ENCODE measurements around the gene ADAM12. TPM values are rescaled to one million over a fixed set of nuclear protein-coding genes. Genes with fewer than 3 reads are reported as not detected.

ADAM12 gene
- total RNA-seq, 1 donor from 2014 or later, result 8.0 TPM

DNA sequence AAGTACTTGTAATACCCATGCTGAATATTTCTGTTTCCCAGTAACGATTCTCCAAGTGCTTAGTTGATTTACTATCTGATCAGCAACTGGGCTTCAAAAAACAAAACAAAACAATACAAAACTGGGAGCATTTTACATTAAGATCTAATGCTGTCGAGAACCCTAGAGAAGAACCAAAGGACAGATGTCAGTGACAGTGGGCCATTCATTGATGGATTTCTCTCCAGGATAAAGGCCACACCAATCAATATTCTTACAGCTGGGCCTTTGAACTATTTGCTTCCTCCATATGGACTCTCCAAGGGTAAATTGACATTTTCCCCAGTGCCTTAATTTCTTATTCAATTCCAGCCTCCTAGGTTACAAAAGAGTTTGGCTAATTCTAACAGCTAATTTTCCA is 217.5 kb downstream of the ADAM12 start:
- H3K36me3 Mint-ChIP-seq, result no peaks in the 10 kb centered on the region
- peaks cover 31% of the 10 kb centered on the region for H3K4me1 Mint-ChIP-seq

GRCh38 chr10:126170371-126170770 is 217.9 kb downstream of the ADAM12 start:
- Histone ChIP-seq H3K27ac (no peak overlapping the region), H3K9ac (no peak overlapping the region)
- peak overlapping the region; percentile 66 for H3K27ac Mint-ChIP-seq

More for the DNA sequence above, 217.5 kb downstream of the ADAM12 start:
- H3K4me3 ChIP-seq, result no peak overlapping the region
- no peaks in the 10 kb centered on the region for H3K9me3 ChIP-seq (ENCODE audit: low read depth)
- no peak overlapping the region for H3K4me2 ChIP-seq
- H3K36me3 ChIP-seq, result no peaks in the 10 kb centered on the region
- no peaks in the 10 kb centered on the region for H3K27me3 ChIP-seq
- no peak overlapping the region for H3K27ac ChIP-seq
- H4K20me1 ChIP-seq (ENCODE audit: low read depth), result no peaks in the 10 kb centered on the region
- Mint-ChIP-seq H3K4me3 (no peak overlapping the region), H3K27ac (peak overlapping the region; percentile 47), H3K9me3 (no peaks in the 10 kb centered on the region), H3K27me3 (ENCODE audit: insufficient read depth, low read depth) (peaks cover 8% of the 10 kb centered on the region)
- H3F3A ChIP-seq (ENCODE audit: low read depth), result peaks cover 9% of the 10 kb centered on the region
- TF ChIP-seq CTCF (IDR thresholded peaks at IDR 0.05), result no peak
- no peaks in the 10 kb centered on the region for H3K79me2 ChIP-seq (ENCODE audit: low read depth)
- H2AFZ ChIP-seq (replicated peaks), result no peak overlapping the region
- DNase-seq (ENCODE audit: low spot score), result no peak
- peaks cover 22% of the 10 kb centered on the region for H3K4me1 ChIP-seq
- H3K9ac ChIP-seq, result no peak overlapping the region

GRCh38 chr10:126169899-126170298 is 218.4 kb downstream of the ADAM12 start:
- Mint-ChIP-seq H3K9me3 (no peaks in the 10 kb centered on the region), H3K27ac (peak overlapping the region; percentile 66), H3K4me3 (no peak overlapping the region), H3K4me1 (peaks cover 26% of the 10 kb centered on the region), H3K27me3 (ENCODE audit: insufficient read depth, low read depth) (peaks cover 8% of the 10 kb centered on the region), H3K36me3 (no peaks in the 10 kb centered on the region)
- no peak for TF ChIP-seq CTCF (IDR thresholded peaks at IDR 0.05)
- no peak for TF ChIP-seq EZH2phosphoT487 (IDR thresholded peaks at IDR 0.05)
- TF ChIP-seq EZH2 (IDR thresholded peaks at IDR 0.05), result no peak
- H3K4me1 ChIP-seq, result peaks cover 13% of the 10 kb centered on the region
- no peak overlapping the region for H2AFZ ChIP-seq (replicated peaks)
- H3K9ac ChIP-seq, result no peak overlapping the region
- no peaks in the 10 kb centered on the region for H4K20me1 ChIP-seq (ENCODE audit: low read depth)
- H3K79me2 ChIP-seq (ENCODE audit: low read depth), result no peaks in the 10 kb centered on the region
- no peaks in the 10 kb centered on the region for H3K9me3 ChIP-seq (ENCODE audit: low read depth)
- no peaks in the 10 kb centered on the region for H3K27me3 ChIP-seq
- H3K27ac ChIP-seq, result no peak overlapping the region
- no peak for DNase-seq (ENCODE audit: low spot score)
- peaks cover under 1% of the 10 kb centered on the region for H3F3A ChIP-seq (ENCODE audit: low read depth)
- H3K4me3 ChIP-seq, result no peak overlapping the region
- H3K36me3 ChIP-seq, result no peaks in the 10 kb centered on the region
- no peak overlapping the region for H3K4me2 ChIP-seq

More at GRCh38 chr10:126170371-126170770, 217.9 kb downstream of the ADAM12 start:
- DNase-seq (ENCODE audit: low spot score), result no peak
- no peak overlapping the region for H3K4me3 ChIP-seq
- H3K36me3 Mint-ChIP-seq, result no peaks in the 10 kb centered on the region
- no peaks in the 10 kb centered on the region for H3K9me3 Mint-ChIP-seq
- peaks cover 27% of the 10 kb centered on the region for H3K4me1 Mint-ChIP-seq
- H3K4me1 ChIP-seq, result peaks cover 18% of the 10 kb centered on the region
- H2AFZ ChIP-seq (replicated peaks), result no peak overlapping the region
- no peaks in the 10 kb centered on the region for H3K79me2 ChIP-seq (ENCODE audit: low read depth)
- no peaks in the 10 kb centered on the region for H4K20me1 ChIP-seq (ENCODE audit: low read depth)
- TF ChIP-seq EZH2phosphoT487 (IDR thresholded peaks at IDR 0.05) (no peak), CTCF (IDR thresholded peaks at IDR 0.05) (no peak), EZH2 (IDR thresholded peaks at IDR 0.05) (no peak)
- H3K9me3 ChIP-seq (ENCODE audit: low read depth), result no peaks in the 10 kb centered on the region
- H3F3A ChIP-seq (ENCODE audit: low read depth), result peaks cover 5% of the 10 kb centered on the region
- no peak overlapping the region for H3K4me2 ChIP-seq
- no peak overlapping the region for H3K4me3 Mint-ChIP-seq
- H3K27me3 ChIP-seq, result no peaks in the 10 kb centered on the region
- H3K27me3 Mint-ChIP-seq (ENCODE audit: insufficient read depth, low read depth), result peaks cover 8% of the 10 kb centered on the region
- H3K36me3 ChIP-seq, result no peaks in the 10 kb centered on the region
